GM12878 (cell line): Measurements from ENCODE around the gene CATSPERZ.

Source experiments
- ETV6 ChIP-seq, 2 experiments: fragments of 450-650 bp in 1 of 2; IDR thresholded peaks in 1 of 2; conservative IDR thresholded peaks in 1 of 2; 2 replicates each; pipeline ENCODE4 v1.6.1; 2014; ENCODE audit warnings: antibody characterized with exemption in 1 of 2, borderline replicate concordance in 1 of 2, low read depth in 1 of 2, mild to moderate bottlenecking in 1 of 2, moderate library complexity in 1 of 2
- TF ChIP-seq, protein P1 (sequence below): IDR thresholded peaks from 2 replicates; pipeline ENCODE4 v1.6.1; 2011; ENCODE audit warnings: low read depth, low read length, improper control_type of control experiment, borderline replicate concordance
- TF ChIP-seq, protein P2 (sequence below), 3 experiments: IDR thresholded peaks in 2 of 3; conservative IDR thresholded peaks in 1 of 3; 2 replicates each; pipeline ENCODE4 v1.5.1; 2011; ENCODE audit warnings: low read depth in 3 of 3, low read length in 3 of 3, mild to moderate bottlenecking in 3 of 3, control low read depth in 2 of 3, moderate library complexity in 2 of 3, inconsistent platforms in 1 of 3, mixed read lengths in 1 of 3; ENCODE audit not compliant: control insufficient read depth in 2 of 3, insufficient read depth in 1 of 3; ENCODE audit errors: extremely low read depth in 1 of 3

DNA sequence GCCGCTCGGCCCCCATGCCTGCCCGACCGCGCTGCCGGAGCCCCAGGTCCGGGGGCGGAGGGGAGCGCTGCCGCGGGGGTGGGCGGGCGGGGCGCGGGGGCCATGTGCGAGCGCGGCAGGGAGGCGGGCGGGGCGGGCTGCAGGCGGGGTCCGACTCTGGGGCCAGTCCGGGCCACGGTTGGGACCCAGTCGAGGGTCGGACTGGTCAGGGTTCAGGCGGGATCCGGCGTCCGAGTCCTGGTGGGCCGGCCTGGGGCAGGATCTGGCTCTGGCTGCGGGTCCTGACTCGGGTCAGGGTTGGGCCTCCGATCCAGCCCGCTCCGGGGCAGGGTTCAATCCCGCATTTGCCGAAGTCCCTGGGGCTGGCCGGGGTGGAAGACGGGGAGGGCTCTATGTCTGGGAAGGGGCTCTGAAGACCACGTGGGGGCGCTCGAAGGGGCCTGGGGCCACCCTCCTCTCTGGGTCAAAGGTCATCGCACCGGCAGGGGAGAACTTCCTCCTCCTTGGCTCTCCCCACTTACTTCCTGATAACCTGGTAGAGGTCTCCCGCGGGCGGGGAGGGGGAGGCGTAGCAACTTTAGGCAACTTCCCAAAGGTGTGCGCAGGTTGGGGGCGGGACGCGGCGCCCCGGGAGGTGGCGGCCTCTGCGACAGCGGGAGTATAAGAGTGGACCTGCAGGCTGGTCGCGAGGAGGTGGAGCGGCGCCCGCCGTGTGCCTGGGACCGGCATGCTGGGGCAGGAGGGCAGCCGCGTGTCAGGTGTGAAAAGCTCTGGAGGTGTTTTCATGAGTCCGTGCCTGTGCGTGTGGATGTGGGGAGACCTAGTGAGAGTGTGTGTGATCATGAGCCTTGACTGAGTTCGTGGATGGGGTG lies 5.8 kb downstream of the CATSPERZ start:
- TF ChIP-seq, protein P1, sequence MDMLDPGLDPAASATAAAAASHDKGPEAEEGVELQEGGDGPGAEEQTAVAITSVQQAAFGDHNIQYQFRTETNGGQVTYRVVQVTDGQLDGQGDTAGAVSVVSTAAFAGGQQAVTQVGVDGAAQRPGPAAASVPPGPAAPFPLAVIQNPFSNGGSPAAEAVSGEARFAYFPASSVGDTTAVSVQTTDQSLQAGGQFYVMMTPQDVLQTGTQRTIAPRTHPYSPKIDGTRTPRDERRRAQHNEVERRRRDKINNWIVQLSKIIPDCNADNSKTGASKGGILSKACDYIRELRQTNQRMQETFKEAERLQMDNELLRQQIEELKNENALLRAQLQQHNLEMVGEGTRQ, result no peak
- TF ChIP-seq, protein P2, sequence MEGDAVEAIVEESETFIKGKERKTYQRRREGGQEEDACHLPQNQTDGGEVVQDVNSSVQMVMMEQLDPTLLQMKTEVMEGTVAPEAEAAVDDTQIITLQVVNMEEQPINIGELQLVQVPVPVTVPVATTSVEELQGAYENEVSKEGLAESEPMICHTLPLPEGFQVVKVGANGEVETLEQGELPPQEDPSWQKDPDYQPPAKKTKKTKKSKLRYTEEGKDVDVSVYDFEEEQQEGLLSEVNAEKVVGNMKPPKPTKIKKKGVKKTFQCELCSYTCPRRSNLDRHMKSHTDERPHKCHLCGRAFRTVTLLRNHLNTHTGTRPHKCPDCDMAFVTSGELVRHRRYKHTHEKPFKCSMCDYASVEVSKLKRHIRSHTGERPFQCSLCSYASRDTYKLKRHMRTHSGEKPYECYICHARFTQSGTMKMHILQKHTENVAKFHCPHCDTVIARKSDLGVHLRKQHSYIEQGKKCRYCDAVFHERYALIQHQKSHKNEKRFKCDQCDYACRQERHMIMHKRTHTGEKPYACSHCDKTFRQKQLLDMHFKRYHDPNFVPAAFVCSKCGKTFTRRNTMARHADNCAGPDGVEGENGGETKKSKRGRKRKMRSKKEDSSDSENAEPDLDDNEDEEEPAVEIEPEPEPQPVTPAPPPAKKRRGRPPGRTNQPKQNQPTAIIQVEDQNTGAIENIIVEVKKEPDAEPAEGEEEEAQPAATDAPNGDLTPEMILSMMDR (IDR thresholded peaks at IDR 0.05 in 2 of 3, conservative IDR thresholded peaks at IDR 0.05 in 1 of 3; ENCODE audit: control insufficient read depth in 2 of 3, extremely low read depth in 1 of 3, insufficient read depth in 1 of 3, low read depth in 3 of 3, low read length in 3 of 3), result peak; percentile 47 to 55 (median 52)
- TF ChIP-seq ETV6 (conservative IDR thresholded peaks at IDR 0.05 in 1 of 2, IDR thresholded peaks at IDR 0.05 in 1 of 2; ENCODE audit: borderline replicate concordance in 1 of 2, low read depth in 1 of 2), result no peak
